ENCODE data around the gene BDH1. TPM values are rescaled to one million over a fixed set of nuclear protein-coding genes. Genes with fewer than 3 reads are reported as not detected.

Gene BDH1
- polyA plus RNA-seq, 1 of the 3 experiments (the other 2 are of a cell fraction), result 19.8 TPM

- TF ChIP-seq IRF3 (IDR thresholded peaks at IDR 0.05; ENCODE audit: low read depth, low read length) (no peak; the same call in 1 of the 2 replicates), CHD2 (IDR thresholded peaks at IDR 0.05; ENCODE audit: low read length, partially characterized antibody) (peak; percentile 76), FOXJ3 (CRISPR knock-in tag; IDR thresholded peaks at IDR 0.05) (peak; percentile 54; the same call in 1 of the 2 replicates), RCOR1 (IDR thresholded peaks at IDR 0.05; ENCODE audit: low read length) (peak; percentile 98), ZBTB33 (IDR thresholded peaks at IDR 0.05; ENCODE audit: borderline replicate concordance, low read depth) (no peak), GATA2 (CRISPR knock-in tag; IDR thresholded peaks at IDR 0.05) (peak; percentile 78), FOSL2 (IDR thresholded peaks at IDR 0.05; ENCODE audit: borderline replicate concordance, low read depth) (peak; percentile 87; the same call in 1 of the 2 replicates), MEF2A (IDR thresholded peaks at IDR 0.05; ENCODE audit: borderline replicate concordance, low read depth) (peak; percentile 80; the same call in 1 of the 2 replicates), RFX5 (IDR thresholded peaks at IDR 0.05; ENCODE audit: low read length) (no peak), TEAD4 (IDR thresholded peaks at IDR 0.05; ENCODE audit: borderline replicate concordance, insufficient read depth) (peak; percentile 80), SIN3A (IDR thresholded peaks at IDR 0.05; ENCODE audit: borderline replicate concordance, low read depth, low read length) (no peak)
These were observed 89.0 kb downstream of the BDH1 start (continued) for GRCh38 chr3:197466586-197467399.

- no peak for DNase-seq
- Histone ChIP-seq H3K4me2 (peak overlapping the region; percentile 78), H3K9me3 (no peaks in the 10 kb centered on the region), H3K27ac (ENCODE audit: low read depth in 2 of 2, low read length in 1 of 2) (peak overlapping the region; percentile 82 to 99), H3K9ac (peak overlapping the region; percentile 35; the same call in 1 of the 2 replicates), H3K27me3 (ENCODE audit: insufficient read depth) (no peaks in the 10 kb centered on the region), H3K79me2 (ENCODE audit: insufficient read depth) (no peaks in the 10 kb centered on the region), H3K4me1 (ENCODE audit: control insufficient read depth in 1 of 2, insufficient read depth in 2 of 2, low read depth in 1 of 2, low read length in 1 of 2) (peaks cover 24 to 49% of the 10 kb centered on the region in 2 experiments), H4K20me1 (ENCODE audit: insufficient read depth) (no peaks in the 10 kb centered on the region), H3K4me3 (ENCODE audit: low read depth in 2 of 2, low read length in 1 of 2) (no peak overlapping the region), H2AFZ (ENCODE audit: low read depth) (no peak overlapping the region), H3K9me2 (no peaks in the 10 kb centered on the region), H3F3A (replicated peaks; ENCODE audit: insufficient read depth) (peaks cover 32% of the 10 kb centered on the region), H3K36me3 (replicated peaks in 1 of 2; ENCODE audit: control insufficient read depth in 1 of 2, insufficient read depth in 2 of 2, low read length in 1 of 2) (no peaks in the 10 kb centered on the region)
- ChIA-PET CTCF (interaction anchor here (1.0 to 2.6 kb wide), 11 partner anchors 9 to 242 kb away, joined by 3 to 15 read pairs (median 5); no protein-coding TSS in a partner anchor), POLR2A (interaction anchor here (1.6 to 1.8 kb wide), 2 partner anchors 17 to 20 kb away, joined by 6 to 9 read pairs; no protein-coding TSS in a partner anchor)
- WGBS (ENCODE audit: low lambda C conversion rate), result 33% methylated on average over 3 of the region's 3 CpGs
- no peak for TF ChIP-seq GABPA (IDR thresholded peaks at IDR 0.05; ENCODE audit: low read depth)
- 0 out of 2 replicates have a peak, but pooled peaks have one; percentile 22 for TF ChIP-seq JUND (IDR thresholded peaks at IDR 0.05)
- no peak for TF ChIP-seq TAF1 (IDR thresholded peaks at IDR 0.05; ENCODE audit: borderline replicate concordance, low read depth, low read length)
- TF ChIP-seq RCOR1 (IDR thresholded peaks at IDR 0.05; ENCODE audit: low read length), result no peak
- peak; percentile 32; the same call in 1 of the 2 replicates for TF ChIP-seq TCF12 (IDR thresholded peaks at IDR 0.05)
- TF ChIP-seq YY1 (IDR thresholded peaks at IDR 0.05; ENCODE audit: low read depth), result no peak
- no peak for TF ChIP-seq MAX (IDR thresholded peaks at IDR 0.05; ENCODE audit: low read depth)
- no peak for TF ChIP-seq REST (IDR thresholded peaks at IDR 0.05; ENCODE audit: low read depth, low read length)
- TF ChIP-seq RAD21 (IDR thresholded peaks at IDR 0.05; ENCODE audit: low read length), result no peak
- TF ChIP-seq PBX3 (IDR thresholded peaks at IDR 0.05), result no peak
- no peak for TF ChIP-seq SIN3A (IDR thresholded peaks at IDR 0.05; ENCODE audit: borderline replicate concordance, low read depth, low read length)
- TF ChIP-seq IRF3 (IDR thresholded peaks at IDR 0.05; ENCODE audit: low read depth, low read length), result no peak
These were observed 89.7 kb downstream of the BDH1 start for GRCh38 chr3:197465996-197466549.

Data from SK-N-SH (cell line).